Gastrocnemius medialis (tissue), 4 donors: ENCODE measurements around the gene SCAF1. TPM values are rescaled to one million over a fixed set of nuclear protein-coding genes. Genes with fewer than 3 reads are reported as not detected.

Experiments
- ATAC-seq, 2 donors: fragments of 150-250 bp; one replicate each; pipeline ENCODE4 v1.9.1; 2016
- DNase-seq, 2 donors: peaks; one replicate each; pipeline ENCODE4 v3.0.0-alpha.2; 2019
- H3K27ac ChIP-seq, 4 donors: fragments of 200-600 bp; sonication (generic); 1 replicate in 1 of 4; 2 replicates in 3 of 4; pipeline ENCODE4 v1.5.1; 2016 to 2018; ENCODE audit warnings: mild to moderate bottlenecking in 2 of 4, moderate library complexity in 1 of 4
- H3K27me3 ChIP-seq, 3 donors: fragments of 200-600 bp; sonication (generic) in 2 of 3; 1 replicate in 1 of 3; 2 replicates in 2 of 3; pipeline versions ENCODE4 v1.5.1 to v1.6.0; 2016 to 2019; ENCODE audit warnings: mild to moderate bottlenecking in 1 of 3, moderate library complexity in 1 of 3
- H3K36me3 ChIP-seq, 2 donors: fragments of 200-600 bp; sonication (generic) in 1 of 2; one replicate each; pipeline ENCODE4 v1.5.1; 2017 to 2018
- H3K4me1 ChIP-seq, 2 donors: fragments of 200-600 bp; sonication (generic) in 1 of 2; one replicate each; pipeline ENCODE4 v1.5.1; 2016 to 2017; ENCODE audit warnings: mild to moderate bottlenecking in 2 of 2
- H3K4me3 ChIP-seq, 4 donors: fragments of 200-600 bp; sonication (generic) in 3 of 4; 1 replicate in 1 of 4; 2 replicates in 3 of 4; pipeline ENCODE4 v1.5.1; 2016 to 2019; ENCODE audit warnings: mild to moderate bottlenecking in 2 of 4
- H3K9me3 ChIP-seq, 3 donors: fragments of 200-600 bp; sonication (generic) in 2 of 3; 1 replicate in 1 of 3; 2 replicates in 2 of 3; pipeline ENCODE4 v1.5.1; 2016 to 2019
- CTCF ChIP-seq, 5 experiments: fragments of 450-650 bp in 3 of 5; fragments of 200-600 bp in 2 of 5; sonication (generic) in 2 of 5; IDR thresholded peaks in 4 of 5; conservative IDR thresholded peaks in 1 of 5; 1 replicate in 4 of 5; 2 replicates in 1 of 5; pipeline ENCODE4 v1.5.1; 2016 to 2019; ENCODE audit warnings: antibody characterized with exemption in 5 of 5, mild to moderate bottlenecking in 3 of 5, moderate library complexity in 3 of 5
- POLR2A ChIP-seq, 2 donors: fragments of 450-650 bp; IDR thresholded peaks; one replicate each; pipeline ENCODE4 v1.6.1; 2017; ENCODE audit warnings: antibody characterized with exemption in 2 of 2, mild to moderate bottlenecking in 2 of 2, moderate library complexity in 2 of 2
- in situ Hi-C, 4 donors: fragments of 200-750 bp; cut with MboI; loops; one replicate each; pipeline versions ENCODE4 v1.15.0 to v1.8.0; 2017; ENCODE audit warnings: low sequenced_read_pairs in 4 of 4
- intact Hi-C: fragments of 100-400 bp; cut with DNase I; formaldehyde crosslinking; loops from one replicate; pipeline ENCODE4 v1.15.1; 2023; ENCODE audit warnings: low total_unique reads
- total RNA-seq, 4 donors: library from RNA; depleted of rRNA; stranded (reverse); fragments of >200 nt; gene quantifications; one replicate each; pipeline versions ENCODE4 v1.1.0 to v1.2.3, GENCODE V29; 2016

The SCAF1 gene
- total RNA-seq, 4 donors from 2014 or later = 13.7 to 36.1 (median 32.9) TPM

GRCh38 chr19:49676136-49676783 lies 34.3 kb downstream of the SCAF1 start:
- in situ Hi-C loops = loop anchor here in 1 of 4 donors (5.0 to 10.0 kb wide), 2 partner anchors 101 to 169 kb away; no protein-coding TSS in a partner anchor
- DNase-seq (peak; percentile 82 to 87), ATAC-seq (peak; percentile 53 to 75)
- Histone ChIP-seq H3K4me3 (peak overlapping the region; percentile 48 to 92 (median 54)), H3K27me3 (no peaks in the 10 kb centered on the region), H3K4me1 (peaks cover 40 to 53% of the 10 kb centered on the region in 2 donors), H3K9me3 (no peaks in the 10 kb centered on the region), H3K36me3 (peaks cover 0 to 4% of the 10 kb centered on the region in 2 donors), H3K27ac (peak overlapping the region; percentile 85 to 98 (median 94))
- intact Hi-C loops = loop anchor here (1.0 to 5.0 kb wide), 8 partner anchors 84 to 684 kb away; partner anchors contain the start of genes AKT1S1, ALDH16A1, GYS1 and PNKP
- peak; percentile 38 to 60 for TF ChIP-seq POLR2A (IDR thresholded peaks at IDR 0.05)
- no peak for TF ChIP-seq CTCF (IDR thresholded peaks at IDR 0.05 in 4 of 5, conservative IDR thresholded peaks at IDR 0.05 in 1 of 5)

DNA sequence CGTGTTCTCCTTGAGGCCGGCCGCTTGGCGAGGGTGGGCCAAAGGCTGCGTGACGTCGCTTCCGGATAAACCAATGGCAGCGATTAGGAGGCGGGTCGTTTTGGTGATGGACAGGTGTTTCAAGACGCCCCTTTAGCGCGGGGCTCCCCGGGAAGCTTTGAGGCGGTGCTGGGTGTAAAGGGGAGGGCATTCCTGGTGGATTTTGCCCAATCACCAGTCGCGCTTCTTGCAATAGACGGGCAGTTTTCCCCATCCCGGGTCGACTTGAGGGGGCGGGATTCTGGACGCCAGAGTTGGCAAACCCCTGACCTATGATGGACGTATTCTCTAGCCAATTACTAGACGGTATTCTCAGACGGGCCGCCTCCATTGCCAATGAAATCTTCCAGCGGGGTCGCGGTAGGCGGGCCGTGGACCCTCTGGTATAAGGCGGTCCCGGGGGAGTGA lies 34.8 kb downstream of the SCAF1 start:
- no peaks in the 10 kb centered on the region for H3K27me3 ChIP-seq
- TF ChIP-seq CTCF (IDR thresholded peaks at IDR 0.05 in 4 of 5, conservative IDR thresholded peaks at IDR 0.05 in 1 of 5) (no peak), POLR2A (IDR thresholded peaks at IDR 0.05) (no peak)
- ATAC-seq = peak; percentile 75 to 83
- H3K27ac ChIP-seq = peak overlapping the region; percentile 98 to 100 (median 99)
- no peaks in the 10 kb centered on the region for H3K9me3 ChIP-seq
- in situ Hi-C loops = loop anchor here in 1 of 4 donors (5.0 to 10.0 kb wide), 2 partner anchors 102 to 170 kb away; no protein-coding TSS in a partner anchor
- peak; percentile 100 for DNase-seq
- H3K36me3 ChIP-seq = peaks cover 0 to 9% of the 10 kb centered on the region in 2 donors
- H3K4me3 ChIP-seq = peak overlapping the region; percentile 78 to 99 (median 95)
- intact Hi-C loops = loop anchor here (1.0 to 5.0 kb wide), 9 partner anchors 37 to 685 kb away; partner anchors contain the start of genes AKT1S1, ALDH16A1, GYS1 and PNKP
- H3K4me1 ChIP-seq = peaks cover 42 to 52% of the 10 kb centered on the region in 2 donors

GRCh38 chr19:49677231-49677900 lies 35.4 kb downstream of the SCAF1 start, which contains the start of gene PRMT1:
TSS of gene PRMT1 (plus strand) at chr19:49677271. CDS start at chr19:49677281, 10 bp downstream.
- Histone ChIP-seq H3K4me3 (peak within 1 kb of the TSS; percentile 78 to 99 (median 95)), H3K27ac (peak within 1 kb of the TSS; percentile 98 to 100 (median 99)), H3K9me3 (no peaks in the 10 kb centered on the region), H3K27me3 (no peaks in the 10 kb centered on the region), H3K36me3 (peaks cover 0 to 15% of the 10 kb centered on the region in 2 donors), H3K4me1 (peaks cover 36 to 48% of the 10 kb centered on the region in 2 donors)
- peak; percentile 98 to 99 for TF ChIP-seq POLR2A (IDR thresholded peaks at IDR 0.05)
- TF ChIP-seq CTCF (IDR thresholded peaks at IDR 0.05 in 4 of 5, conservative IDR thresholded peaks at IDR 0.05 in 1 of 5) = no peak
- in situ Hi-C loops = loop anchor here in 1 of 4 donors (5.0 to 10.0 kb wide), 2 partner anchors 103 to 170 kb away; no protein-coding TSS in a partner anchor
- ATAC-seq (peak in 1 of 2 donors; percentile 16), DNase-seq (peak; percentile 46 to 47)
- intact Hi-C loops = loop anchor here (1.0 to 5.0 kb wide), 8 partner anchors 37 to 685 kb away; partner anchors contain the start of genes AKT1S1, ALDH16A1, GYS1 and PRR12

- H3K4me3 ChIP-seq = peak overlapping the region; percentile 78 to 99 (median 95)
- H3K9me3 ChIP-seq = no peaks in the 10 kb centered on the region
- peaks cover 36 to 48% of the 10 kb centered on the region in 2 donors for H3K4me1 ChIP-seq
- ATAC-seq = no peak
- DNase-seq = peak; percentile 41 to 69
- TF ChIP-seq CTCF (IDR thresholded peaks at IDR 0.05 in 4 of 5, conservative IDR thresholded peaks at IDR 0.05 in 1 of 5) (peak; percentile 49 to 87 (median 70)), POLR2A (IDR thresholded peaks at IDR 0.05) (no peak)
- intact Hi-C loops = loop anchor here (1.0 to 5.0 kb wide), 9 partner anchors 38 to 686 kb away; partner anchors contain the start of genes AKT1S1, ALDH16A1, AP2A1 and GYS1
- in situ Hi-C loops = loop anchor here in 1 of 4 donors (5.0 to 10.0 kb wide), 2 partner anchors 103 to 171 kb away; no protein-coding TSS in a partner anchor
- H3K27ac ChIP-seq = peak overlapping the region; percentile 98 to 100 (median 99)
- H3K27me3 ChIP-seq = no peaks in the 10 kb centered on the region
- peaks cover 0 to 22% of the 10 kb centered on the region in 2 donors for H3K36me3 ChIP-seq
Observed at GRCh38 chr19:49677901-49678674, 36.1 kb downstream of the SCAF1 start.
